ENCODE results near the gene EML2. TPM values are rescaled to one million over a fixed set of nuclear protein-coding genes. Genes with fewer than 3 reads are reported as not detected.

Gene EML2
- total and polyA plus RNA-seq, 5 experiments from 2014 or later = 8.8 to 56.8 (median 17.8) TPM

- H3K4me1 Mint-ChIP-seq = peaks cover 0 to 15% (median 2%) of the 10 kb centered on the region in 4 donors
- POLR2A ChIA-PET = interaction anchor here (1.1 kb wide), 1 partner anchor 24 kb away, joined by 7 read pairs; no protein-coding TSS in a partner anchor
- H3K27me3 Mint-ChIP-seq = peaks cover 20 to 71% (median 50%) of the 10 kb centered on the region in 5 donors
- DNase-seq (no peak), ATAC-seq (no peak)
- no peaks in the 10 kb centered on the region for H3K36me3 Mint-ChIP-seq
- H3K4me3 Mint-ChIP-seq = no peak overlapping the region
- peaks cover 0 to 2% (median 0%) of the 10 kb centered on the region in 9 donors for H3K9me3 Mint-ChIP-seq
- H3K27ac Mint-ChIP-seq = no peak overlapping the region
Measured at GRCh38 chr19:45592366-45592765, 46.8 kb downstream of the EML2 start.

DNA sequence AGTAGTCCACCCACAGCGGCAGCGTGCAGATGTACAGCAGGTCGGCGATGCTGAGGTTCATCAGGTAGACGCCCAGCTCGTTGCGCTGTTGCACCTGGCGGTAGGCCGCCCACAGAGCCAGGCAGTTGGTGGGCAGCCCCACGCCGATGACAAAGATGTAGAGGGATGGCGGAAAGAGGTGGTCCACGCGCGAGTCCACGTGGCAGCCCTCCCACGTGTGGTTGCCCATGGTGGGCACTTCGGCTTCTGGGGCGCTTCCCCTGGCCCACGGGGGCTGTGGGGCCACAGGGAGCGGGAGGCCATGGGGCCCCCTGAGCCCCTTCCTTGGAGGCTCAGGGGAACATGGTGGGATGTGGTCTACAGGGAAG is 47.6 kb downstream of the EML2 start:
- Mint-ChIP-seq H3K4me3 (no peak overlapping the region), H3K9me3 (peaks cover 0 to 2% (median 0%) of the 10 kb centered on the region in 9 donors), H3K27me3 (peaks cover 17 to 64% (median 42%) of the 10 kb centered on the region in 5 donors), H3K4me1 (peaks cover 0 to 15% (median 2%) of the 10 kb centered on the region in 4 donors), H3K27ac (no peak overlapping the region), H3K36me3 (no peaks in the 10 kb centered on the region)
- POLR2A ChIA-PET = interaction anchor here (2.0 kb wide), 1 partner anchor 50 kb away, joined by 5 read pairs; no protein-coding TSS in a partner anchor
- DNase-seq (no peak), ATAC-seq (no peak)

GRCh38 chr19:45591004-45591637 is 48.1 kb downstream of the EML2 start:
- ATAC-seq (peak; percentile 70 to 75), DNase-seq (peak in 2 of 10 donors; percentile 22 to 28)
- peaks cover 15 to 58% (median 39%) of the 10 kb centered on the region in 5 donors for H3K27me3 Mint-ChIP-seq
- H3K4me1 Mint-ChIP-seq = peaks cover 0 to 15% (median 2%) of the 10 kb centered on the region in 4 donors
- no peak overlapping the region for H3K27ac Mint-ChIP-seq
- peak overlapping the region in 1 of 10 donors; percentile 15 for H3K4me3 Mint-ChIP-seq
- no peaks in the 10 kb centered on the region for H3K36me3 Mint-ChIP-seq
- H3K9me3 Mint-ChIP-seq = peaks cover 0 to 2% (median 0%) of the 10 kb centered on the region in 9 donors
- POLR2A ChIA-PET = interaction anchor here (2.0 kb wide), 1 partner anchor 51 kb away, joined by 5 read pairs; no protein-coding TSS in a partner anchor

GRCh38 chr19:45590300-45591003 is 48.7 kb downstream of the EML2 start:
- ATAC-seq (no peak), DNase-seq (no peak)
- Mint-ChIP-seq H3K4me3 (no peak overlapping the region), H3K27me3 (peaks cover 15 to 52% (median 38%) of the 10 kb centered on the region in 5 donors), H3K27ac (peak overlapping the region in 1 of 10 donors; percentile 73), H3K9me3 (peaks cover 0 to 2% (median 0%) of the 10 kb centered on the region in 9 donors), H3K36me3 (no peaks in the 10 kb centered on the region), H3K4me1 (peaks cover 0 to 15% (median 2%) of the 10 kb centered on the region in 4 donors)
- POLR2A ChIA-PET = interaction anchor here (0.6 to 2.0 kb wide), 2 partner anchors 28 to 51 kb away, joined by 3 to 5 read pairs; no protein-coding TSS in a partner anchor

- ATAC-seq = no peak
- peak overlapping the region in 1 of 10 donors; percentile 35 for H3K27ac Mint-ChIP-seq
- H3K4me1 Mint-ChIP-seq = peaks cover 0 to 20% (median 5%) of the 10 kb centered on the region in 4 donors
Measured at GRCh38 chr19:45589768-45590167, 49.4 kb downstream of the EML2 start.

DNA sequence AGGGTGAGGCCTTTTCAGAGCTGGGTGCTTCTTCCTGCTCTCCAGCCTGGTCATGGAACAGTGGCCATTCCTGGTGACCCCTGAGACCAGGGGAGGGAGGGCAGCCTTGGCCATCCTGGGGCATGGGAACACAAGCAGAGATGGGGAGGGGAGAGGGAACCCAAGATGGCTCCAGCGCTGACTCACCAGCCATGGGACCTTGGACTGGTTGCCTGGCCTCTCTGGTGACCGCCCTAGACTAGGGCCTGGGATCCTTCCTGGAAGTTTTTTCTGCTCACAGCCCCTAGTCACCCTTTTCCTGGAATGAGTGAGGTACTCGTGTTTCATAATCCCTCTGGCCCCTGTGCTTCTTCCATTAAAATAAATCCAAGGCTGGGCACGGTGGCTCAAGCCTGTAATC is 51.3 kb downstream of the EML2 start:
- Mint-ChIP-seq H3K36me3 (peaks cover 0 to 2% (median 2%) of the 10 kb centered on the region in 3 donors), H3K9me3 (peaks cover 0 to 2% (median 0%) of the 10 kb centered on the region in 9 donors), H3K4me3 (no peak overlapping the region), H3K27ac (peak overlapping the region in 2 of 10 donors; percentile 43 to 67), H3K4me1 (peaks cover 6 to 28% (median 12%) of the 10 kb centered on the region in 4 donors), H3K27me3 (peaks cover 15 to 42% (median 35%) of the 10 kb centered on the region in 5 donors)
- POLR2A ChIA-PET = no interaction called here
- DNase-seq (no peak), ATAC-seq (no peak)

More at GRCh38 chr19:45589768-45590167, 49.4 kb downstream of the EML2 start:
- Mint-ChIP-seq H3K36me3 (no peaks in the 10 kb centered on the region), H3K4me3 (no peak overlapping the region), H3K9me3 (peaks cover 0 to 2% (median 0%) of the 10 kb centered on the region in 9 donors), H3K27me3 (peaks cover 15 to 48% (median 35%) of the 10 kb centered on the region in 5 donors)
- DNase-seq = no peak
- POLR2A ChIA-PET = interaction anchor here (2.0 kb wide), 1 partner anchor 52 kb away, joined by 5 read pairs; no protein-coding TSS in a partner anchor

DNA sequence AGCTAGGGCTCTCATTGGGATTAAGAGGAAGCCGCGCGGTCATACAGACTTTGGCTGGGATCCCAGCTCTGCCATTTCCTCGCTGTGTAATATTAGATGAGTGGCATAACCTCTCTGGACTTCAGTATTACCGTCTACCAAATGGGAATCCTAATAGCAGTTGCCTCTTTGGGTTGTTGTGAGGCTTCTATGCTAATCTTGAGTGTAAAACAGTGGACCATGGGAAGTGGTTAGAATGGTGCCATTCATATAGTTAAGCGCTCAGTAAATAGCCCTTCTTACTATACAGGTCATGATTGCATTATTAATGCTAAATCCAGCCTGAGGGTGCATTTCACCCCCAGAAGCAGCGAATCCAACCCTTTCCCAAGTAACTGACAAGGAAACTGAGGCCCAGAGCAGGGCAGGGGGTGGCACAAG is 54.0 kb downstream of the EML2 start:
- no peaks in the 10 kb centered on the region for H3K9me3 Mint-ChIP-seq
- H3K27me3 Mint-ChIP-seq = peaks cover 10 to 17% (median 12%) of the 10 kb centered on the region in 5 donors
- POLR2A ChIA-PET = interaction anchor here (1.0 to 1.9 kb wide), 6 partner anchors 22 to 184 kb away, joined by 3 to 7 read pairs (median 5); partner anchors contain the start of genes EML2, FOSB and SIX5
- ATAC-seq (no peak), DNase-seq (no peak)
- H3K4me3 Mint-ChIP-seq = peak overlapping the region; percentile 82 to 99 (median 88)
- peak overlapping the region; percentile 92 to 100 (median 99) for H3K27ac Mint-ChIP-seq
- H3K4me1 Mint-ChIP-seq = peaks cover 8 to 22% (median 21%) of the 10 kb centered on the region in 4 donors
- H3K36me3 Mint-ChIP-seq = peaks cover 0 to 5% (median 4%) of the 10 kb centered on the region in 3 donors

DNA sequence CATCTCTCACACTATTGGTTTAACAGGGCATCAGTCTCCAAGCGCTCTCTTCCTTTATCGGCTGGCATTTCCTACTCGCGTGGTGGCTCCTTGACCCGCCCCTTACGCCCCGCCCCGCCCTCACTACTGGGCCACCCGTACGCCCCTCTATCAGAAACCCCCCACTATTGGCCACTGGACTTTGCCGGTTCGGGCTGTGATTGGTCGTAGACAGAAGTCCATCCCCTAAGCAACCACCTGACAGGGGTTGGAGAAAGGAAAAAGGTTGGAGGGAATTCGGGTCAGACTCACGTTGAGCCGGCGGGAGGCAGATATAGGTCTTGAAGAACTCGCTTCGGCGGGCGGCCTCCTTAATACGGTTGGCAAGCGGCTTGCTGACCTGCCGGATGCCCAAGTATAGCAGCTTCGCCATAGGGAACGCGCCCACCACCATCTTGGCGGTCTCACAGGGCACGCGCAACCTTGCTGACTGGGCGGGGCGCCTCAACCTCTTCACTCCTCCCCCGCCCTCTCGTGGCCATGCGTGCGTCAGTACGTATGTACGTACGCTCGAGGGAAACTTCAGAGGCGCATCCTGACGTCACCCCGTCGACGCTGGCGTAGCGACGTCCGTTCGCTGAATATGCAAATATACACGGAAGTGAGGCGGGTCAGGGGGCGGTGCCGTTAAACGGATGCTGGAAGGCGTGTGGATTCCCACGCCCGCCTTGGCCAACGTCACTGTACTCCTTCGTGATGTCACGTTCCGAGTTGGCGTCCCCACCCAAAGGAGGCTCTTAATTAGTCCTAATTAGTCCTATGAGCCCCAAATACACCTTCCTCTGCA is 54.7 kb downstream of the EML2 start, which contains the start of gene OPA3:
TSS of gene OPA3 (minus strand) at position 471 of the 826 bp plus-strand sequence. CDS start at position 433, 38 bp downstream.
- Mint-ChIP-seq H3K36me3 (peaks cover 0 to 5% (median 4%) of the 10 kb centered on the region in 3 donors), H3K27ac (peak within 1 kb of the TSS; percentile 92 to 100 (median 99)), H3K4me1 (peaks cover 8 to 22% (median 21%) of the 10 kb centered on the region in 4 donors), H3K27me3 (peaks cover 4 to 11% (median 6%) of the 10 kb centered on the region in 5 donors), H3K9me3 (no peaks in the 10 kb centered on the region), H3K4me3 (peak within 1 kb of the TSS; percentile 82 to 99 (median 88))
- POLR2A ChIA-PET = interaction anchor here (1.0 to 1.9 kb wide), 7 partner anchors 21 to 185 kb away, joined by 3 to 7 read pairs (median 5); partner anchors contain the start of genes EML2, FOSB and SIX5
- ATAC-seq = peak; percentile 89 to 92
- DNase-seq = peak; percentile 92 to 100 (median 99)

DNA sequence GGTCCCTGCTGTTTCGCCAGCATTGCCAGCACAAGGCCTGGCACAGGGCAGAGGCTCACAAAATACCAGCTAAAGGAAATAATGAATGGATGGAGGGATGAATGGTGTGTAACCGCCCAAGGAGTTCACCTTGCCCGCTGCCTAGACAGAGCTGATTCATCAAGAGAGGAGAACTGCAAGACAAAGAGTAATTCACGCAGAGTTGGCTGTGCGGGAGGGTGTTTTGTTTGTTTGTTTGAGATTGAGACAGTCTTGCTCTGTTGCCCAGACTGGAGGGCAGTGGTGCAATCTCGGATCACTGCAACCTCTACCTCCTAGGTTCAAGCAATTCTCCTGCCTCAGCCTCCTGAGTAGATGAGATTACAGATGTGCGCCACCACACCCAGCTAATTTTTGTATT is 57.6 kb downstream of the EML2 start:
- H3K4me1 Mint-ChIP-seq = peaks cover 12 to 40% (median 30%) of the 10 kb centered on the region in 4 donors
- H3K27ac Mint-ChIP-seq = peak overlapping the region in 6 of 10 donors; percentile 13 to 83 (median 48)
- no peaks in the 10 kb centered on the region for H3K27me3 Mint-ChIP-seq
- DNase-seq = no peak
- H3K36me3 Mint-ChIP-seq = peaks cover 0 to 9% (median 4%) of the 10 kb centered on the region in 3 donors
- peak overlapping the region in 7 of 10 donors; percentile 20 to 73 (median 59) for H3K4me3 Mint-ChIP-seq
- no peak for ATAC-seq
- POLR2A ChIA-PET = interaction anchor here (0.6 kb wide), 1 partner anchor 211 kb away, joined by 3 read pairs; the partner anchor contains the start of gene DMWD
- H3K9me3 Mint-ChIP-seq = no peaks in the 10 kb centered on the region

DNA sequence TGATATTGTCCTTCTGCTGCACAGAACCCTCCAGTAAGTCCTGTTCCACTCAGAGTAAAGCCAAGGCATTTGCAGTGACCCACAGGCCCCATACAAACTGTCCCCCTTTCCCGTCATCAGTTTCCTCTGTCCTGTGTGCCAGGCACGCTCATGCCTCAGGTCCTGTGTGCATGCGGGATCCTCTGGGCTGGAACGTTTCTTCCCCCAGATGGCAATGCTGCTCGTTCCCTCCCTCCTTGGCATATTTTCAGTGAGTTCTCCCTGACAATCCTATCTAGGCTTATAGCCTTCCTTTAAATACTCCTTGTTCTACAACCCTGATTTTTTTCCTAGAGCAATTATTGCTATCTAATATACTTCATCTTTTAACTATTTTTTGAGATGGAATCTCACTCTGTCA is 60.3 kb downstream of the EML2 start:
- Mint-ChIP-seq H3K27me3 (no peaks in the 10 kb centered on the region), H3K36me3 (peaks cover 0 to 9% (median 2%) of the 10 kb centered on the region in 3 donors), H3K27ac (peak overlapping the region in 2 of 10 donors; percentile 35 to 57), H3K4me3 (no peak overlapping the region), H3K4me1 (peaks cover 14 to 41% (median 20%) of the 10 kb centered on the region in 4 donors), H3K9me3 (no peaks in the 10 kb centered on the region)
- POLR2A ChIA-PET = no interaction called here
- ATAC-seq (no peak), DNase-seq (no peak)

DNA sequence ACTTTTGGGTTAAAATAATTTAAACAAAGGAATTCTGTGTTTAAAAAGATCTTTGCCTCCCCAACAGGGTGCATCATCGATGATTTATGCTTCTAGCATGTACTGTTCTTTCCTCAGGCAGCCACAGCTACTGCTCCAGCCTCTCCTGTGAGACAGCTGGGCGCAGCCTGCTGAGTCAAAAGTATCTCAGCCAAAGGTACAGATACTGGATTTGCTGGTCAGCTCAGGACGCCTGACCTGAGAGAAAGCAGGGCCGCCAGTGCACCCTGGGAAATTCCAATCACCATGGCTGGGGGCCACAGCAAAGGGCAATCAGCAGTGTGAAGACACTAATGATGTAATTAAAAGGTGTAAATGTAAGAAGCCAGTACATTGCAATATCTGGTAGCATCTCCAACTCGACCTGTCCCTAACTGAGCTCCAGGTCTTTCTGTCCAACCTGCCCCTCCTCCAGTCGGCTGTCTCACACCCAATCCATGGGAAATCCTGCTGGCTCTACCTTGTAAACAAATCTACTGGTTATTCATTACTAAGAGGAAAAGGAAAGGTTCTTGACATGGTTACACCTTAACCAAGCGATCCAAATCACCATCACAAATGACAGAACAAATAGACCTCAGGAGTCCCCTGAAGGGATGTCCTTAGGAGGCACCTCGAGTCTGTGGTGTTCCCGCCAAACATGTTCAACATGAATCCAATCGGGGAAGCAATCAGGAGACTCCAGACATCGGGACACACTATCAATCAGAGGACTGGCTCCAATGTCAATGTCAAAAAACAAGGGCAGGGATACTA is 61.9 kb downstream of the EML2 start:
- Mint-ChIP-seq H3K4me1 (peaks cover 8 to 33% (median 15%) of the 10 kb centered on the region in 4 donors), H3K36me3 (peaks cover 0 to 4% (median under 1%) of the 10 kb centered on the region in 3 donors), H3K27ac (peak overlapping the region in 3 of 10 donors; percentile 47 to 69 (median 61)), H3K9me3 (no peaks in the 10 kb centered on the region), H3K4me3 (no peak overlapping the region), H3K27me3 (no peaks in the 10 kb centered on the region)
- POLR2A ChIA-PET = interaction anchor here (0.6 kb wide), 1 partner anchor 16 kb away, joined by 7 read pairs; no protein-coding TSS in a partner anchor
- ATAC-seq (no peak), DNase-seq (no peak)
